Measurements from ENCODE around the gene MYOD1. TPM values are rescaled to one million over a fixed set of nuclear protein-coding genes. Genes with fewer than 3 reads are reported as not detected.

Gene MYOD1
- total RNA-seq, result not detected

- no peak within 1 kb of the TSS for H3K27ac ChIP-seq
- no peak for TF ChIP-seq POLR2A (IDR thresholded peaks at IDR 0.05)
- TF ChIP-seq CTCF (IDR thresholded peaks at IDR 0.05), result no peak
- H3K36me3 ChIP-seq, result no peaks in the 10 kb centered on the region
- peaks cover 0 to 28% of the 10 kb centered on the region in 2 donors for H3K27me3 ChIP-seq
- peaks cover 0 to 22% (median 0%) of the 10 kb centered on the region in 4 donors for H3K4me1 ChIP-seq
- DNase-seq, result no peak
- H3K9me3 ChIP-seq, result no peaks in the 10 kb centered on the region
- H3K4me3 ChIP-seq, result no peak within 1 kb of the TSS
Measured at GRCh38 chr11:17719028-17719937, at the start of gene MYOD1. Gene MYOD1 (plus strand): TSS chr11:17719571. CDS start chr11:17719783, 212 bp downstream.

GRCh38 chr11:17672469-17672868, 46.9 kb upstream of the MYOD1 start:
- H3K27me3 ChIP-seq, result no peaks in the 10 kb centered on the region
- H3K27ac ChIP-seq, result no peak overlapping the region
- no peak overlapping the region for H3K4me3 ChIP-seq
- DNase-seq, result no peak
- no peaks in the 10 kb centered on the region for H3K4me1 ChIP-seq
- TF ChIP-seq CTCF (IDR thresholded peaks at IDR 0.05), result no peak
- TF ChIP-seq POLR2A (IDR thresholded peaks at IDR 0.05), result no peak
- no peaks in the 10 kb centered on the region for H3K36me3 ChIP-seq
- H3K9me3 ChIP-seq, result peaks cover 0 to 14% (median 0%) of the 10 kb centered on the region in 4 donors

GRCh38 chr11:17673951-17674350, 45.4 kb upstream of the MYOD1 start:
- DNase-seq, result no peak
- H3K4me3 ChIP-seq, result no peak overlapping the region
- H3K4me1 ChIP-seq, result no peaks in the 10 kb centered on the region
- peaks cover 0 to 17% (median 0%) of the 10 kb centered on the region in 4 donors for H3K9me3 ChIP-seq
- no peaks in the 10 kb centered on the region for H3K27me3 ChIP-seq
- H3K36me3 ChIP-seq, result no peaks in the 10 kb centered on the region
- H3K27ac ChIP-seq, result no peak overlapping the region
- TF ChIP-seq CTCF (IDR thresholded peaks at IDR 0.05), result no peak
- TF ChIP-seq POLR2A (IDR thresholded peaks at IDR 0.05), result no peak

GRCh38 chr11:17682848-17683247, 36.5 kb upstream of the MYOD1 start:
- H3K4me3 ChIP-seq, result no peak overlapping the region
- H3K9me3 ChIP-seq, result no peaks in the 10 kb centered on the region
- H3K4me1 ChIP-seq, result no peaks in the 10 kb centered on the region
- H3K27me3 ChIP-seq, result no peaks in the 10 kb centered on the region
- H3K27ac ChIP-seq, result no peak overlapping the region
- H3K36me3 ChIP-seq, result no peaks in the 10 kb centered on the region
- no peak for TF ChIP-seq POLR2A (IDR thresholded peaks at IDR 0.05)
- TF ChIP-seq CTCF (IDR thresholded peaks at IDR 0.05), result no peak
- no peak for DNase-seq

GRCh38 chr11:17683377-17684161, 35.8 kb upstream of the MYOD1 start:
- Histone ChIP-seq H3K27ac (no peak overlapping the region), H3K9me3 (no peaks in the 10 kb centered on the region), H3K4me1 (no peaks in the 10 kb centered on the region), H3K36me3 (no peaks in the 10 kb centered on the region), H3K27me3 (no peaks in the 10 kb centered on the region), H3K4me3 (no peak overlapping the region)
- no peak for DNase-seq
- TF ChIP-seq CTCF (IDR thresholded peaks at IDR 0.05), result no peak
- TF ChIP-seq POLR2A (IDR thresholded peaks at IDR 0.05), result no peak
